H9 (cell line): ENCODE results near the gene POU6F2. TPM values are rescaled to one million over a fixed set of nuclear protein-coding genes. Genes with fewer than 3 reads are reported as not detected.

Experiments used
- DNase-seq: peaks from one replicate; pipeline ENCODE4 v3.0.0-alpha.2; 2017
- H2AFZ ChIP-seq: one replicate; pipeline ENCODE4 v1.6.1; 2013; ENCODE audit warnings: mild to moderate bottlenecking, low read length, control low read depth, moderate library complexity
- H2AK5ac ChIP-seq: 2 replicates; pipeline ENCODE4 v1.6.1; 2013; ENCODE audit warnings: low read length, control low read depth, mixed read lengths; ENCODE audit not compliant: insufficient read length
- H2BK120ac ChIP-seq: one replicate; pipeline ENCODE4 v1.6.1; 2013; ENCODE audit warnings: low read depth, mild to moderate bottlenecking, low read length, control low read depth, inconsistent platforms; ENCODE audit not compliant: poor library complexity, severe bottlenecking
- H2BK12ac ChIP-seq: 2 replicates; pipeline ENCODE4 v1.6.1; 2013; ENCODE audit warnings: low read length, control low read depth, mixed read lengths, low read depth; ENCODE audit not compliant: insufficient read length
- H2BK15ac ChIP-seq: 2 replicates; pipeline ENCODE4 v1.6.1; 2013; ENCODE audit warnings: low read depth, low read length, control low read depth
- H2BK20ac ChIP-seq: one replicate; pipeline ENCODE4 v1.6.1; 2013; ENCODE audit warnings: low read depth, mild to moderate bottlenecking, low read length, control low read depth, inconsistent platforms; ENCODE audit not compliant: poor library complexity, severe bottlenecking
- H2BK5ac ChIP-seq: 2 replicates; pipeline ENCODE4 v1.6.1; 2013; ENCODE audit warnings: low read length, control low read depth, mixed read lengths; ENCODE audit not compliant: insufficient read length
- H3K14ac ChIP-seq: 2 replicates; pipeline ENCODE4 v1.6.1; 2013; ENCODE audit warnings: low read length, control low read depth; ENCODE audit not compliant: insufficient read depth
- H3K18ac ChIP-seq: 2 replicates; pipeline ENCODE4 v1.6.1; 2013; ENCODE audit warnings: low read depth, mild to moderate bottlenecking, mixed read lengths, low read length, control low read depth; ENCODE audit not compliant: insufficient read length
- H3K23ac ChIP-seq: 2 replicates; pipeline ENCODE4 v1.6.1; 2013; ENCODE audit warnings: low read length, control low read depth, mixed read lengths, low read depth; ENCODE audit not compliant: insufficient read length
- H3K23me2 ChIP-seq: 2 replicates; pipeline ENCODE4 v1.6.1; 2013; ENCODE audit warnings: low read depth, mild to moderate bottlenecking, mixed read lengths, low read length, control low read depth; ENCODE audit not compliant: insufficient read length, poor library complexity, severe bottlenecking
- H3K27ac ChIP-seq: 2 replicates; pipeline ENCODE4 v1.5.1; 2013; ENCODE audit warnings: low read length, control low read depth, mixed read lengths, low read depth; ENCODE audit not compliant: insufficient read length
- H3K27me3 ChIP-seq: 2 replicates; pipeline ENCODE4 v1.6.1; 2013; ENCODE audit warnings: low read length, control low read depth, inconsistent platforms; ENCODE audit not compliant: insufficient read depth
- H3K4ac ChIP-seq: 2 replicates; pipeline ENCODE4 v1.6.1; 2013; ENCODE audit warnings: low read depth, mild to moderate bottlenecking, control low read depth, inconsistent platforms, low read length, moderate library complexity
- H3K4me1 ChIP-seq: 2 replicates; pipeline ENCODE4 v1.6.1; 2013; ENCODE audit warnings: low read length, control low read depth, inconsistent platforms; ENCODE audit not compliant: insufficient read depth
- H3K4me2 ChIP-seq: 2 replicates; pipeline ENCODE4 v1.6.1; 2013; ENCODE audit warnings: low read length, control low read depth, mixed read lengths; ENCODE audit not compliant: insufficient read length, insufficient read depth
- H3K56ac ChIP-seq: 2 replicates; pipeline ENCODE4 v1.6.1; 2013; ENCODE audit warnings: low read depth, mild to moderate bottlenecking, mixed read lengths, low read length, control low read depth; ENCODE audit not compliant: insufficient read length
- H3K79me1 ChIP-seq: 2 replicates; pipeline ENCODE4 v1.6.1; 2013; ENCODE audit warnings: low read depth, mild to moderate bottlenecking, moderate library complexity, low read length, control low read depth, inconsistent platforms; ENCODE audit not compliant: insufficient read depth, poor library complexity, severe bottlenecking
- H3K79me2 ChIP-seq: 2 replicates; pipeline ENCODE4 v1.6.1; 2013; ENCODE audit warnings: low read length, control low read depth, inconsistent platforms; ENCODE audit not compliant: insufficient read depth
- H3K9ac ChIP-seq: 2 replicates; pipeline ENCODE4 v1.6.1; 2013; ENCODE audit warnings: low read length, control low read depth, mixed read lengths; ENCODE audit not compliant: insufficient read length; ENCODE audit errors: extremely low read depth
- H3K9me3 ChIP-seq: one replicate; pipeline ENCODE4 v1.6.1; 2013; ENCODE audit warnings: low read depth, low read length, inconsistent platforms; ENCODE audit not compliant: control insufficient read depth
- H3T11ph ChIP-seq: one replicate; pipeline ENCODE4 v1.6.1; 2013; ENCODE audit warnings: mild to moderate bottlenecking, low read length, control low read depth, inconsistent platforms
- H4K20me1 ChIP-seq: one replicate; pipeline ENCODE4 v1.6.1; 2013; ENCODE audit not compliant: control insufficient read depth, insufficient read length, insufficient read depth
- H4K5ac ChIP-seq: 2 replicates; pipeline ENCODE4 v1.6.1; 2013; ENCODE audit warnings: low read depth, mild to moderate bottlenecking, mixed read lengths, low read length, control low read depth; ENCODE audit not compliant: insufficient read length
- H4K8ac ChIP-seq: replicated peaks from 2 replicates; pipeline ENCODE4 v1.6.1; 2013; ENCODE audit warnings: low read length, control low read depth, mixed read lengths, low read depth; ENCODE audit not compliant: insufficient read length
- H4K91ac ChIP-seq: 2 replicates; pipeline ENCODE4 v1.6.1; 2013; ENCODE audit warnings: low read depth, mild to moderate bottlenecking, moderate library complexity, mixed read lengths, low read length, control low read depth; ENCODE audit not compliant: insufficient read length
- H3K27ac Mint-ChIP-seq, 3 experiments: 2 replicates in 2 of 3; 3 replicates in 1 of 3; pipeline ENCODE4 v1.8.0; 2020 to 2021; ENCODE audit warnings: mixed read lengths in 3 of 3, mild to moderate bottlenecking in 1 of 3, moderate library complexity in 1 of 3
- H3K27me3 Mint-ChIP-seq: 2 replicates; pipeline ENCODE4 v1.8.0; 2021; ENCODE audit warnings: low read depth, mild to moderate bottlenecking, moderate library complexity, mixed read lengths
- H3K36me3 Mint-ChIP-seq, 3 experiments: 2 replicates in 2 of 3; 3 replicates in 1 of 3; pipeline ENCODE4 v1.8.0; 2020 to 2021; ENCODE audit warnings: low read depth in 3 of 3, mixed read lengths in 3 of 3; ENCODE audit not compliant: insufficient read depth in 1 of 3
- H3K4me1 Mint-ChIP-seq, 2 experiments: 2 replicates each; pipeline ENCODE4 v1.8.0; 2020; ENCODE audit warnings: mixed read lengths in 2 of 2
- H3K4me3 Mint-ChIP-seq, 2 experiments: 2 replicates in 1 of 2; 3 replicates in 1 of 2; pipeline ENCODE4 v1.8.0; 2020 to 2021; ENCODE audit warnings: mild to moderate bottlenecking in 2 of 2, mixed read lengths in 2 of 2, moderate library complexity in 1 of 2
- H3K9me3 Mint-ChIP-seq, 2 experiments: 2 replicates in 1 of 2; 3 replicates in 1 of 2; pipeline ENCODE4 v1.8.0; 2020; ENCODE audit warnings: mild to moderate bottlenecking in 2 of 2, mixed read lengths in 2 of 2, moderate library complexity in 1 of 2
- WGBS: extraction: QIAGEN DNeasy Blood & Tissue Kit; methylation state at CpG from one replicate; pipeline ENCODE4 v1.1.7; 2013; ENCODE audit warnings: missing lambda C conversion rate, low lambda C conversion rate, mixed read lengths; ENCODE audit not compliant: insufficient read length; ENCODE audit errors: extremely low coverage; 5-methylcytosine and 5-hydroxymethylcytosine counted together
- total RNA-seq: library from RNA; stranded (reverse); gene quantifications from 2 replicates; pipeline ENCODE4 v1.2.1, GENCODE V29; 2021
- TF ChIP-seq, protein P1 (sequence below): fragments of 200-600 bp; sonication (generic); conservative IDR thresholded peaks from 3 replicates; pipeline ENCODE4 v1.8.0; 2021; ENCODE audit warnings: antibody characterized with exemption, mild to moderate bottlenecking

The POU6F2 gene
- total RNA-seq, 1 experiment from 2014 or later = 1.9 TPM

DNA sequence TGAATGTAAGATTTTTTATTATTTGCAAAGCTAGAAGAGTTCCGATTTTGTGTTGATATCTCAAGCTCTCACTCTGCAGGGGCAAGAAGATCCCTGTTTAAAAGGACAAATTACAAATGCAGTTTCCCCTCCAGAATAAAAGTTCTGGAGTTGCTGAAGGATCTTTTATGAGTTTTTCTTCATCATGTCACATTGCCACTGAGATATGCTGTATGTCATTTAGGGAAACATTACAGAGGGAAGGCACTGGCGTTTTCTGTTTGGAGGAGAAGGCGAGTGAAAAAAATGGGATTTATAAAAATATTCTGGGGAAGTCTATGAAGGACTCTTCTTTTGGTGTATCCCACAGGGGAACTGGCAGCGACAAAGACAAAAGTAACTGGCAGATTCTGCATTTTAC is 57.4 kb downstream of the POU6F2 start:
- DNase-seq = no peak
- H3K27ac Mint-ChIP-seq = peak overlapping the region in 2 of 3 experiments; percentile 17 to 28; a peak in 3 of 7 replicates
- H2BK5ac ChIP-seq = no peak overlapping the region

More for the DNA sequence above, 57.4 kb downstream of the POU6F2 start:
- no peak overlapping the region for H2BK12ac ChIP-seq
- no peak overlapping the region for H2AK5ac ChIP-seq
- no peak overlapping the region for H3K4ac ChIP-seq
- no peak overlapping the region for H3K9ac ChIP-seq
- H4K20me1 ChIP-seq = no peaks in the 10 kb centered on the region
- peaks cover 10% of the 10 kb centered on the region; the same call in 1 of the 2 replicates for H3K4me1 ChIP-seq
- H3K4me2 ChIP-seq = peak overlapping the region; percentile 5
- no peaks in the 10 kb centered on the region for H3K79me1 ChIP-seq
- no peaks in the 10 kb centered on the region for H3K23me2 ChIP-seq
- no peak overlapping the region for H3K56ac ChIP-seq
- no peak overlapping the region for H3T11ph ChIP-seq
- H3K9me3 ChIP-seq = no peaks in the 10 kb centered on the region
- no peaks in the 10 kb centered on the region for H3K27me3 ChIP-seq
- H2BK20ac ChIP-seq = no peak overlapping the region
- H3K23ac ChIP-seq = no peak overlapping the region
- H2BK120ac ChIP-seq = no peak overlapping the region
- no CpG with 5 or more reads among the region's 4 CpGs for WGBS
- H2BK15ac ChIP-seq = no peak overlapping the region
- no peak overlapping the region for H4K91ac ChIP-seq
- H3K79me2 ChIP-seq = no peaks in the 10 kb centered on the region
- H3K4me1 Mint-ChIP-seq = peaks cover 20 to 23% of the 10 kb centered on the region in 2 experiments
- no peak overlapping the region for H3K27ac ChIP-seq
- H3K27me3 Mint-ChIP-seq = no peaks in the 10 kb centered on the region
- H3K36me3 Mint-ChIP-seq = no peaks in the 10 kb centered on the region
- H2AFZ ChIP-seq = no peak overlapping the region
- peak overlapping the region in 1 of 2 experiments; percentile 28; a peak in 3 of 5 replicates for H3K4me3 Mint-ChIP-seq
- H3K9me3 Mint-ChIP-seq = no peaks in the 10 kb centered on the region
- H3K18ac ChIP-seq = no peak overlapping the region
- H3K14ac ChIP-seq = no peak overlapping the region
- no peak overlapping the region for H4K8ac ChIP-seq
- TF ChIP-seq, protein P1, sequence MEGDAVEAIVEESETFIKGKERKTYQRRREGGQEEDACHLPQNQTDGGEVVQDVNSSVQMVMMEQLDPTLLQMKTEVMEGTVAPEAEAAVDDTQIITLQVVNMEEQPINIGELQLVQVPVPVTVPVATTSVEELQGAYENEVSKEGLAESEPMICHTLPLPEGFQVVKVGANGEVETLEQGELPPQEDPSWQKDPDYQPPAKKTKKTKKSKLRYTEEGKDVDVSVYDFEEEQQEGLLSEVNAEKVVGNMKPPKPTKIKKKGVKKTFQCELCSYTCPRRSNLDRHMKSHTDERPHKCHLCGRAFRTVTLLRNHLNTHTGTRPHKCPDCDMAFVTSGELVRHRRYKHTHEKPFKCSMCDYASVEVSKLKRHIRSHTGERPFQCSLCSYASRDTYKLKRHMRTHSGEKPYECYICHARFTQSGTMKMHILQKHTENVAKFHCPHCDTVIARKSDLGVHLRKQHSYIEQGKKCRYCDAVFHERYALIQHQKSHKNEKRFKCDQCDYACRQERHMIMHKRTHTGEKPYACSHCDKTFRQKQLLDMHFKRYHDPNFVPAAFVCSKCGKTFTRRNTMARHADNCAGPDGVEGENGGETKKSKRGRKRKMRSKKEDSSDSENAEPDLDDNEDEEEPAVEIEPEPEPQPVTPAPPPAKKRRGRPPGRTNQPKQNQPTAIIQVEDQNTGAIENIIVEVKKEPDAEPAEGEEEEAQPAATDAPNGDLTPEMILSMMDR = no peak
- no peak overlapping the region for H4K5ac ChIP-seq
